HepG2 (cell line): Measurements from ENCODE around the gene DPAGT1. TPM values are rescaled to one million over a fixed set of nuclear protein-coding genes. Genes with fewer than 3 reads are reported as not detected.
"Not testable (repeated sequence)": the region's sequence is repeated elsewhere in the genome, so short reads cannot be mapped to it uniquely, and the experiment has no call there.

Experiments
- ATAC-seq: fragments of 200-7000 bp; cut with Tn5 transposase; 3 replicates; pipeline ENCODE4 v1.9.1; 2020; ENCODE audit warnings: mild to moderate bottlenecking, moderate library complexity
- BruUV-seq: library from RNA; stranded (reverse); fragments of 400-500 nt; replicated peaks from 2 replicates; lab custom pipeline; 2021; lab: Mats Ljungman, UMichigan
- CTCF ChIA-PET: fragments of 300-600 bp; formaldehyde crosslinking; extraction: SDS; loops from one replicate; lab custom pipeline; 2021; ENCODE audit warnings: low total read pairs, inconsistent platforms, low intra/inter-chr PET ratio; lab: Yijun Ruan, JAX
- POLR2A ChIA-PET: fragments of 350-600 bp; sonication (Branson Sonifier 250); formaldehyde crosslinking; loops from one replicate; lab custom pipeline; 2020; ENCODE audit warnings: antibody characterized with exemption, inconsistent platforms; lab: Yijun Ruan, JAX
- DNase-seq: peaks from one replicate; pipeline ENCODE4 v3.0.0-alpha.2; 2015; ENCODE audit warnings: low spot score
- FAIRE-seq: peaks from 3 replicates; lab custom pipeline; 2011; peaks lifted over from hg19 to GRCh38; lab: Jason Lieb, UNC
- H2AFZ ChIP-seq: one replicate; pipeline ENCODE4 v1.6.1; 2011; ENCODE audit warnings: low read length, inconsistent platforms
- H3K27ac ChIP-seq: fragments of 300-600 bp; 3 replicates; pipeline ENCODE4 v1.8.0; 2011; ENCODE audit warnings: mixed run types, mild to moderate bottlenecking, mixed read lengths, low read length, inconsistent platforms; ENCODE audit not compliant: insufficient read depth; ENCODE audit errors: extremely low read length
- H3K27me3 ChIP-seq, 2 experiments: fragments of 200-600 bp in 1 of 2; 2 replicates in 1 of 2; 3 replicates in 1 of 2; pipeline versions ENCODE4 v1.6.0 to v1.8.0; 2011; ENCODE audit warnings: low read length in 2 of 2, mild to moderate bottlenecking in 2 of 2, moderate library complexity in 2 of 2, inconsistent platforms in 1 of 2; ENCODE audit not compliant: insufficient read depth in 2 of 2, control insufficient read depth in 1 of 2
- H3K36me3 ChIP-seq, 2 experiments: fragments of 200-600 bp in 1 of 2; replicated peaks in 1 of 2; 2 replicates in 1 of 2; 3 replicates in 1 of 2; pipeline versions ENCODE4 v1.5.1 to v1.8.0; 2011; ENCODE audit warnings: low read length in 2 of 2, inconsistent platforms in 1 of 2; ENCODE audit not compliant: insufficient read depth in 2 of 2, control insufficient read depth in 1 of 2
- H3K4me1 ChIP-seq: 2 replicates; pipeline ENCODE4 v1.5.1; 2012; ENCODE audit warnings: low read length, inconsistent platforms; ENCODE audit not compliant: insufficient read depth
- H3K4me2 ChIP-seq: 2 replicates; pipeline ENCODE4 v1.6.0; 2011; ENCODE audit warnings: low read depth, low read length, inconsistent platforms
- H3K4me3 ChIP-seq, 3 experiments: fragments of 200-600 bp in 1 of 3; sonication (generic), shearing (Covaris generic) in 1 of 3; replicated peaks in 1 of 3; 2 replicates each; pipeline ENCODE4 v1.5.1; 2011 to 2016; ENCODE audit warnings: low read length in 3 of 3, inconsistent platforms in 2 of 3, low read depth in 2 of 3, mild to moderate bottlenecking in 2 of 3, control low read depth in 1 of 3, mixed read lengths in 1 of 3; ENCODE audit not compliant: insufficient read depth in 1 of 3
- H3K79me2 ChIP-seq: one replicate; pipeline ENCODE4 v1.6.1; 2011; ENCODE audit warnings: low read length, inconsistent platforms; ENCODE audit not compliant: insufficient read depth
- H3K9ac ChIP-seq: 2 replicates; pipeline ENCODE4 v1.6.0; 2011; ENCODE audit warnings: mild to moderate bottlenecking, low read depth, low read length, inconsistent platforms; ENCODE audit not compliant: insufficient read depth
- H3K9me3 ChIP-seq: 2 replicates; pipeline ENCODE4 v1.5.1; 2012; ENCODE audit warnings: mild to moderate bottlenecking, low read length
- H4K20me1 ChIP-seq: 2 replicates; pipeline ENCODE4 v1.6.0; 2011; ENCODE audit warnings: inconsistent platforms, mild to moderate bottlenecking, low read length, moderate library complexity; ENCODE audit not compliant: insufficient read depth
- DNMT1 ChIP-seq: sonication (generic); formaldehyde crosslinking; IDR thresholded peaks from 2 replicates; pipeline ENCODE4 v1.5.1; 2020; ENCODE audit warnings: mild to moderate bottlenecking, missing genetic modification reagents
- DPF2 ChIP-seq: sonication (generic); formaldehyde crosslinking; IDR thresholded peaks from 2 replicates; pipeline ENCODE4 v1.4.0; 2020; ENCODE audit warnings: mild to moderate bottlenecking, low read depth, missing genetic modification reagents, borderline replicate concordance
- SAFB2 ChIP-seq: sonication (generic); formaldehyde crosslinking; IDR thresholded peaks from 2 replicates; pipeline ENCODE4 v1.5.1; 2020; ENCODE audit warnings: missing genetic modification reagents, low read depth, mild to moderate bottlenecking, borderline replicate concordance
- ZFP36L1 ChIP-seq: sonication (generic); formaldehyde crosslinking; IDR thresholded peaks from 2 replicates; pipeline ENCODE4 v1.8.0; 2022; ENCODE audit warnings: mild to moderate bottlenecking, missing genetic modification reagents, moderate library complexity
- ZNF678 ChIP-seq: sonication (generic); formaldehyde crosslinking; IDR thresholded peaks from 2 replicates; pipeline ENCODE4 v1.4.0; 2020; ENCODE audit warnings: mild to moderate bottlenecking, missing genetic modification reagents
- WGBS: methylation state at CpG from one replicate; pipeline ENCODE4 v1.1.6; 2017; ENCODE audit warnings: low lambda C conversion rate; 5-methylcytosine and 5-hydroxymethylcytosine counted together
- in situ Hi-C: cut with HindIII; loops from 2 replicates; pipeline ENCODE4 v1.10.0; 2017; ENCODE audit warnings: low pct_unique_long_range_greater_than_20kb; ENCODE audit not compliant: extremely low pct_ligation_motif_present
- intact Hi-C: fragments of 100-400 bp; cut with micrococcal nuclease; formaldehyde crosslinking; loops from one replicate; pipeline ENCODE4 v1.10.0; 2022; ENCODE audit not compliant: unreplicated experiment
- polyA plus RNA-seq, 8 experiments: library from polyadenylated mRNA; depleted of rRNA in 3 of 8; stranded (reverse) in 7 of 8; unstranded in 1 of 8; fragments of >200 nt; fragmentation: Illumina TruSeq in 4 of 8; extraction: Trizol in 4 of 8; gene quantifications; 2 replicates each; pipeline versions ENCODE4 v1.2.1 to v1.2.3, GENCODE V29; 2011 to 2016; ENCODE audit warnings: low read depth in 4 of 8, missing spikeins in 1 of 8, mixed read lengths in 1 of 8; ENCODE audit not compliant: insufficient read depth in 1 of 8
- total RNA-seq, 5 experiments: library from RNA; depleted of rRNA; stranded (reverse); fragments of >200 nt; fragmentation: Illumina TruSeq; extraction: Trizol; gene quantifications; 2 replicates each; pipeline ENCODE4 v1.2.3, GENCODE V29; 2016; ENCODE audit warnings: low read depth in 1 of 5
- TF ChIP-seq, protein P1 (sequence below): sonication (generic); formaldehyde crosslinking; IDR thresholded peaks from 2 replicates; pipeline ENCODE4 v1.5.1; 2020; ENCODE audit warnings: missing genetic modification reagents, mild to moderate bottlenecking, borderline replicate concordance
- TF ChIP-seq, protein P2 (sequence below): sonication (generic); formaldehyde crosslinking; IDR thresholded peaks from 2 replicates; pipeline ENCODE4 v1.8.1; 2023; ENCODE audit warnings: missing genetic modification reagents, mild to moderate bottlenecking, borderline replicate concordance

DPAGT1 gene
- total and polyA plus RNA-seq, 2 of the 13 experiments (the other 11 are each of a cell fraction or from before 2014, with no cell fraction given): 37.6 to 70.7 TPM

DNA sequence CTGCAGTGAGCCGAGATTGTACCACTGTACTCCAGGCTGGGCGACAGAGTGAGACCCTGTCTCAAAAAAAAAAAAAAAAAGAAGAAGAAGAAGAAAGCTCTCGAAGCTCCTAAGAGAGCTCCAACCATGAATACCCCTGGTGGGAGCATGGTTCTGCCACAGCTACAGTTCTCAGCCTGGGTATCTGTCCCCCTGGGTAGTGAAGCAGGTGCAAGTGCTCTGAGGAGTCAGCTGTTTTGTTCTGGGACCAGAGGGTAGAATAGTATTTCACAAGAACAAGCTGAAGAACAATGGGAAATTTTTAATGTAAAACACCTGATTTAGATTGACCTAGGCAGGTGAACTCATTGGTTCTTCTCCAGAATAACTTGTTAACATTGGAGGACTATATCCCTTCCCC, 40.4 kb downstream of the DPAGT1 start:
- Histone ChIP-seq H3K4me2 (no peak overlapping the region), H4K20me1 (no peaks in the 10 kb centered on the region), H3K9ac (no peak overlapping the region), H3K79me2 (peaks cover 4% of the 10 kb centered on the region), H3K9me3 (no peaks in the 10 kb centered on the region), H3K27me3 (no peaks in the 10 kb centered on the region), H3K27ac (no peak overlapping the region), H3K4me3 (no peak overlapping the region), H3K36me3 (no peaks in the 10 kb centered on the region), H3K4me1 (peaks cover 14% of the 10 kb centered on the region; the same call in 1 of the 2 replicates), H2AFZ (no peak overlapping the region)
- DNase-seq (no peak), FAIRE-seq (no peak), ATAC-seq (no peak)
- in situ Hi-C loops (no loop called here), intact Hi-C loops (no loop called here)
- 98% methylated on average over 3 of the region's 3 CpGs for WGBS
- no peak for TF ChIP-seq ZNF678 (CRISPR knock-in tag)
- TF ChIP-seq DPF2 (CRISPR knock-in tag): no peak
- TF ChIP-seq DNMT1 (CRISPR knock-in tag): no peak
- TF ChIP-seq SAFB2 (CRISPR knock-in tag): no peak
- no peak for TF ChIP-seq ZFP36L1 (CRISPR knock-in tag)
- TF ChIP-seq, protein P1, sequence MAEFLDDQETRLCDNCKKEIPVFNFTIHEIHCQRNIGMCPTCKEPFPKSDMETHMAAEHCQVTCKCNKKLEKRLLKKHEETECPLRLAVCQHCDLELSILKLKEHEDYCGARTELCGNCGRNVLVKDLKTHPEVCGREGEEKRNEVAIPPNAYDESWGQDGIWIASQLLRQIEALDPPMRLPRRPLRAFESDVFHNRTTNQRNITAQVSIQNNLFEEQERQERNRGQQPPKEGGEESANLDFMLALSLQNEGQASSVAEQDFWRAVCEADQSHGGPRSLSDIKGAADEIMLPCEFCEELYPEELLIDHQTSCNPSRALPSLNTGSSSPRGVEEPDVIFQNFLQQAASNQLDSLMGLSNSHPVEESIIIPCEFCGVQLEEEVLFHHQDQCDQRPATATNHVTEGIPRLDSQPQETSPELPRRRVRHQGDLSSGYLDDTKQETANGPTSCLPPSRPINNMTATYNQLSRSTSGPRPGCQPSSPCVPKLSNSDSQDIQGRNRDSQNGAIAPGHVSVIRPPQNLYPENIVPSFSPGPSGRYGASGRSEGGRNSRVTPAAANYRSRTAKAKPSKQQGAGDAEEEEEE (CRISPR knock-in tag): no peak
- TF ChIP-seq, protein P2, sequence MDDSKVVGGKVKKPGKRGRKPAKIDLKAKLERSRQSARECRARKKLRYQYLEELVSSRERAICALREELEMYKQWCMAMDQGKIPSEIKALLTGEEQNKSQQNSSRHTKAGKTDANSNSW: no peak
- POLR2A ChIA-PET: no interaction called here
- CTCF ChIA-PET: no interaction called here
- no TSS peak for BruUV-seq

DNA sequence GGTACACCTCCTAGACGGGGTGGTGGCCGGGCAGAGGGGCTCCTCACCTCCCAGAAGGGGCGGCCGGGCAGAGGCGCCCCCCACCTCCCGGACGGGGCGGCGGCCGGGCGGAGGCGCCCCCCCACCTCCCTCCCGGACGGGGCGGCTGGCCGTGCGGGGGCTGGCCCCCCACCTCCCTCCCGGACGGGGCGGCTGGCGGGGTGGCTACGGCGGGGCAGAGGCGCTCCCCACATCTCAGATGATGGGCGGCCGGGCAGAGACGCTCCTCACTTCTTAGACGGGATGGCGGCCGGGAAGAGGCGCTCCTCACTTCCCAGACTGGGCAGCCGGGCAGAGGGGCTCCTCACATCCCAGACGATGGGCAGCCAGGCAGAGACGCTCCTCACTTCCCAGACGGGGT, 42.5 kb downstream of the DPAGT1 start:
- FAIRE-seq, H2AFZ ChIP-seq, DNase-seq, H3K9ac ChIP-seq, POLR2A ChIA-PET, CTCF ChIA-PET, H3K4me2 ChIP-seq, H4K20me1 ChIP-seq, BruUV-seq, H3K27me3 ChIP-seq, H3K4me3 ChIP-seq, in situ Hi-C loops, H3K9me3 ChIP-seq, H3K27ac ChIP-seq, intact Hi-C loops, ATAC-seq: not testable (repeated sequence)
- H3K36me3 ChIP-seq: peaks cover 8 to 12% of the 10 kb centered on the region in 2 experiments
- WGBS: 88% methylated on average over 4 of the region's 35 CpGs
- peaks cover 22% of the 10 kb centered on the region for H3K79me2 ChIP-seq
- H3K4me1 ChIP-seq: peaks cover 23% of the 10 kb centered on the region
